IMR-90 (cell line): ENCODE results near the gene SLC66A1. TPM values are rescaled to one million over a fixed set of nuclear protein-coding genes. Genes with fewer than 3 reads are reported as not detected.

ENCODE experiments used
- ATAC-seq: fragments of 200-7000 bp; cut with Tn5 transposase; 2 replicates; pipeline ENCODE4 v1.9.1; 2020; ENCODE audit warnings: low read depth, mild to moderate bottlenecking, moderate library complexity
- BruUV-seq: library from RNA; stranded (reverse); fragments of 400-500 nt; replicated peaks from 2 replicates; lab custom pipeline; 2021; lab: Mats Ljungman, UMichigan
- CTCF ChIA-PET: fragments of 300-600 bp; formaldehyde crosslinking; extraction: SDS; loops from one replicate; lab custom pipeline; 2021; ENCODE audit warnings: antibody characterized with exemption; lab: Yijun Ruan, JAX
- POLR2A ChIA-PET: fragments of 300-600 bp; sonication (Branson Sonifier 250); formaldehyde crosslinking; loops from one replicate; lab custom pipeline; 2022; ENCODE audit warnings: antibody characterized with exemption; ENCODE audit not compliant: unreplicated experiment; lab: Charles Lee
- DNase-seq: peaks from one replicate; pipeline ENCODE4 v3.0.0; 2013
- H2AFZ ChIP-seq: replicated peaks from 2 replicates; pipeline ENCODE3; 2013; ENCODE audit warnings: low read length, mild to moderate bottlenecking; ENCODE audit not compliant: poor library complexity
- H2AK5ac ChIP-seq: 2 replicates; pipeline ENCODE4 v1.6.1; 2013; ENCODE audit warnings: low read depth, low read length, inconsistent platforms
- H2AK9ac ChIP-seq: replicated peaks from 2 replicates; pipeline ENCODE3; 2013; ENCODE audit warnings: mild to moderate bottlenecking, low read depth, low read length, moderate library complexity; ENCODE audit not compliant: poor library complexity
- H2BK120ac ChIP-seq: 2 replicates; pipeline ENCODE4 v1.6.1; 2013; ENCODE audit warnings: low read depth, low read length, inconsistent platforms
- H2BK15ac ChIP-seq: 3 replicates; pipeline ENCODE4 v1.6.1; 2013; ENCODE audit warnings: low read depth, low read length, inconsistent platforms
- H2BK20ac ChIP-seq: 2 replicates; pipeline ENCODE4 v1.6.1; 2013; ENCODE audit warnings: low read depth, mild to moderate bottlenecking, inconsistent platforms, low read length, moderate library complexity
- H2BK5ac ChIP-seq: 2 replicates; pipeline ENCODE4 v1.6.1; 2013; ENCODE audit warnings: mild to moderate bottlenecking, low read depth, low read length, inconsistent platforms; ENCODE audit not compliant: poor library complexity, severe bottlenecking
- H3K14ac ChIP-seq: replicated peaks from 2 replicates; pipeline ENCODE4 v1.6.1; 2013; ENCODE audit warnings: low read depth, low read length, inconsistent platforms
- H3K18ac ChIP-seq: 2 replicates; pipeline ENCODE4 v1.6.1; 2013; ENCODE audit warnings: low read depth, low read length, control low read depth
- H3K23ac ChIP-seq: 2 replicates; pipeline ENCODE4 v1.6.1; 2013; ENCODE audit warnings: low read depth, low read length, inconsistent platforms
- H3K27ac ChIP-seq: 2 replicates; pipeline ENCODE4 v1.5.1; 2013; ENCODE audit warnings: mild to moderate bottlenecking, control low read depth, low read length; ENCODE audit not compliant: insufficient read depth
- H3K27me3 ChIP-seq: 2 replicates; pipeline ENCODE4 v1.6.1; 2013; ENCODE audit warnings: low read length; ENCODE audit not compliant: control insufficient read depth, insufficient read depth
- H3K36me3 ChIP-seq: 2 replicates; pipeline ENCODE4 v1.6.1; 2013; ENCODE audit warnings: low read length, mixed read lengths; ENCODE audit not compliant: control insufficient read depth, insufficient read depth
- H3K4ac ChIP-seq: 2 replicates; pipeline ENCODE4 v1.6.1; 2013; ENCODE audit warnings: low read depth, low read length, inconsistent platforms
- H3K4me1 ChIP-seq: 2 replicates; pipeline ENCODE4 v1.6.1; 2013; ENCODE audit warnings: low read length, mixed read lengths; ENCODE audit not compliant: control insufficient read depth, insufficient read depth
- H3K4me2 ChIP-seq: 2 replicates; pipeline ENCODE4 v1.6.1; 2013; ENCODE audit warnings: low read depth, mild to moderate bottlenecking, control low read depth, low read length, moderate library complexity
- H3K4me3 ChIP-seq: 2 replicates; pipeline ENCODE4 v1.5.1; 2013; ENCODE audit warnings: low read depth, mild to moderate bottlenecking, control low read depth, low read length, moderate library complexity; ENCODE audit not compliant: insufficient read depth
- H3K56ac ChIP-seq: 2 replicates; pipeline ENCODE4 v1.6.1; 2013; ENCODE audit warnings: low read length, inconsistent platforms; ENCODE audit not compliant: insufficient read depth; ENCODE audit errors: extremely low read depth
- H3K79me1 ChIP-seq, 2 experiments: 2 replicates each; pipeline ENCODE4 v1.6.1; 2013; ENCODE audit warnings: low read length in 2 of 2, inconsistent platforms in 1 of 2, low read depth in 1 of 2
- H3K9ac ChIP-seq: 2 replicates; pipeline ENCODE4 v1.6.1; 2013; ENCODE audit warnings: low read depth, low read length, control low read depth
- H3K9me1 ChIP-seq: 2 replicates; pipeline ENCODE4 v1.6.1; 2013; ENCODE audit warnings: low read length, inconsistent platforms; ENCODE audit not compliant: insufficient read depth
- H3K9me3 ChIP-seq: 2 replicates; pipeline ENCODE4 v1.6.1; 2013; ENCODE audit warnings: low read length; ENCODE audit not compliant: control insufficient read depth, insufficient read depth
- H4K20me1 ChIP-seq: 2 replicates; pipeline ENCODE4 v1.6.1; 2013; ENCODE audit warnings: low read length, inconsistent platforms; ENCODE audit not compliant: insufficient read depth
- H4K5ac ChIP-seq: 2 replicates; pipeline ENCODE4 v1.6.1; 2013; ENCODE audit warnings: mild to moderate bottlenecking, low read depth, low read length, control low read depth
- H4K8ac ChIP-seq, 2 experiments: 2 replicates each; pipeline ENCODE4 v1.6.1; 2013; ENCODE audit warnings: low read depth in 2 of 2, low read length in 2 of 2, control low read depth in 1 of 2, inconsistent platforms in 1 of 2
- H4K91ac ChIP-seq: 2 replicates; pipeline ENCODE4 v1.6.1; 2013; ENCODE audit warnings: low read depth, low read length, inconsistent platforms; ENCODE audit not compliant: insufficient read depth
- BHLHE40 ChIP-seq: fragments of 150-350 bp; IDR thresholded peaks from 2 replicates; pipeline ENCODE4 v1.6.1; 2016; ENCODE audit warnings: mild to moderate bottlenecking, low read depth, low read length
- CEBPB ChIP-seq: IDR thresholded peaks from 2 replicates; pipeline ENCODE4 v1.6.1; 2012; ENCODE audit warnings: low read depth, low read length, improper control_type of control experiment
- CHD1 ChIP-seq: IDR thresholded peaks from 2 replicates; pipeline ENCODE4 v1.6.1; 2012; ENCODE audit warnings: low read depth, low read length, improper control_type of control experiment
- FOS ChIP-seq: fragments of 150-350 bp; IDR thresholded peaks from 2 replicates; pipeline ENCODE4 v1.6.1; 2016; ENCODE audit warnings: low read depth, low read length
- MAFK ChIP-seq: IDR thresholded peaks from 2 replicates; pipeline ENCODE4 v1.6.1; 2012; ENCODE audit warnings: low read depth, low read length, improper control_type of control experiment
- MAZ ChIP-seq: IDR thresholded peaks from 2 replicates; pipeline ENCODE4 v1.6.1; 2012; ENCODE audit warnings: low read depth, mild to moderate bottlenecking, low read length, improper control_type of control experiment, moderate library complexity, borderline replicate concordance
- MXI1 ChIP-seq: IDR thresholded peaks from 2 replicates; pipeline ENCODE4 v1.6.1; 2012; ENCODE audit warnings: low read depth, mild to moderate bottlenecking, low read length, moderate library complexity, borderline replicate concordance
- NFE2L2 ChIP-seq: fragments of 150-350 bp; IDR thresholded peaks from 2 replicates; pipeline ENCODE4 v1.6.1; 2016; ENCODE audit warnings: low read depth, mild to moderate bottlenecking, low read length
- POLR2A ChIP-seq: IDR thresholded peaks from 2 replicates; pipeline ENCODE4 v1.6.1; 2012; ENCODE audit warnings: mild to moderate bottlenecking, low read depth, low read length
- RAD21 ChIP-seq: IDR thresholded peaks from 2 replicates; pipeline ENCODE4 v1.6.1; 2012; ENCODE audit warnings: low read length, improper control_type of control experiment
- RCOR1 ChIP-seq: IDR thresholded peaks from 2 replicates; pipeline ENCODE4 v1.6.1; 2012; ENCODE audit warnings: mild to moderate bottlenecking, low read length, improper control_type of control experiment; ENCODE audit not compliant: insufficient replicate concordance
- RFX5 ChIP-seq: IDR thresholded peaks from 2 replicates; pipeline ENCODE4 v1.8.0; 2012; ENCODE audit warnings: low read depth, mild to moderate bottlenecking, low read length, moderate library complexity
- SMC3 ChIP-seq: fragments of 150-350 bp; IDR thresholded peaks from 2 replicates; pipeline ENCODE4 v1.6.1; 2016; ENCODE audit warnings: low read depth, mild to moderate bottlenecking, antibody characterized with exemption, low read length, moderate library complexity
- WGBS, 2 experiments: methylation state at CpG; one replicate each; pipeline versions ENCODE4 v1.1.5 to v1.1.7; 2013; ENCODE audit warnings: missing lambda C conversion rate in 2 of 2; ENCODE audit not compliant: insufficient read length in 1 of 2; ENCODE audit errors: extremely low coverage in 2 of 2; 5-methylcytosine and 5-hydroxymethylcytosine counted together
- dilution Hi-C: fragments of 300-500 bp; cut with HindIII; formaldehyde crosslinking; loops from one replicate; pipeline ENCODE4 v1.14.3; 2018; ENCODE audit warnings: low sequenced_read_pairs; ENCODE audit not compliant: unreplicated experiment
- in situ Hi-C: fragments of 300-500 bp; cut with MboI; formaldehyde crosslinking; loops from 3 replicates; pipeline ENCODE4 v1.14.3; 2019; ENCODE audit warnings: low sequenced_read_pairs, inconsistent platforms, mixed read lengths
- intact Hi-C: fragments of 100-400 bp; cut with micrococcal nuclease; formaldehyde crosslinking; loops from 2 replicates; pipeline ENCODE4 v1.10.0; 2022
- polyA plus RNA-seq, 3 experiments: library from polyadenylated mRNA; depleted of rRNA; stranded (reverse); fragments of >200 nt; gene quantifications; 2 replicates each; pipeline ENCODE4 v1.2.3, GENCODE V29; 2012; ENCODE audit warnings: low replicate concordance in 1 of 3
- total RNA-seq: library from RNA; depleted of rRNA; stranded (reverse); fragments of >200 nt; gene quantifications from 2 replicates; pipeline ENCODE4 v1.2.3, GENCODE V29; 2012
- TF ChIP-seq, protein P1 (sequence below): fragments of 150-350 bp; IDR thresholded peaks from 2 replicates; pipeline ENCODE4 v1.6.1; 2017; ENCODE audit warnings: mild to moderate bottlenecking, antibody characterized with exemption, low read length, low read depth
- TF ChIP-seq, protein P2 (sequence below): conservative IDR thresholded peaks from 2 replicates; pipeline ENCODE4 v1.5.1; 2012; ENCODE audit warnings: mild to moderate bottlenecking, low read depth, low read length, improper control_type of control experiment
- TF ChIP-seq, protein P3 (sequence below): fragments of 150-350 bp; IDR thresholded peaks from 2 replicates; pipeline ENCODE4 v1.6.1; 2016; ENCODE audit warnings: low read depth, mild to moderate bottlenecking, low read length, moderate library complexity, borderline replicate concordance

The SLC66A1 gene
- total and polyA plus RNA-seq, 2 of the 4 experiments (the other 2 are of a cell fraction), result 6.8 to 18.9 TPM

DNA sequence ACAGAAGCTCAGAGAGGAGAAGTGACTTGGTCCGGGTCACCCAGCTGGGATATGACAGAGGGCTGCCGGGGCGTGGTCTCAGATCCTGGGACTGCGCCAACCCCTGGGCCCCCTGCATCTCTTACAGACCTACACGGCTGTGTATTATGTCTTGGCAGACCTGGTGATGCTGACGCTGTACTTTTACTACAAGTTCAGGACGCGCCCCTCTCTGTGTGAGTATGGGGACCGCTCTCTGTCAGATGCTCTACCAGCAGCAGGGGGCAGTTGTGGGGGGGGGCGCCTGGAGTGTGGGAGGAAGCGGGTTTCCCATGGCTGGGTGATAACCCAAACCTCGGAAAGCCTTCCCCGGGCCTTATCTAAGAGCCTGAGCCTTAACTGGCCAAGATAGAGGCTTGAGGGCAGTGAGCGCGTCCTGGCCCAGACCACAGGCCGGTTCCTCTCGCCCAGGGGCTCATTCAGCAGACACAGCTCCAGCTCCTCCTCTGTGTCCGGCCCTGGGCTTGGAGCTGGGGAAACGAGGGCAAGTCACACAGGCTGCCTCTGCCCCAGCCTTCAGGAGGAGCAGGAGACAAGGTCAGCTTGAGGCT, 13.3 kb downstream of the SLC66A1 start:
- H2BK5ac ChIP-seq, result no peak overlapping the region
- H3K18ac ChIP-seq, result no peak overlapping the region
- in situ Hi-C loops (no loop called here), dilution Hi-C loops (no loop called here), intact Hi-C loops (no loop called here)
- no peak overlapping the region for H3K56ac ChIP-seq
- H4K20me1 ChIP-seq, result no peaks in the 10 kb centered on the region; the same call in none of the 2 replicates
- no peak overlapping the region for H3K27ac ChIP-seq
- H2BK20ac ChIP-seq, result no peak overlapping the region
- ATAC-seq (no peak), DNase-seq (no peak)
- no peak overlapping the region for H2BK120ac ChIP-seq
- no peak overlapping the region for H3K23ac ChIP-seq
- ChIA-PET CTCF (no interaction called here), POLR2A (no interaction called here)
- H4K5ac ChIP-seq, result no peak overlapping the region
- H3K4me1 ChIP-seq, result no peaks in the 10 kb centered on the region
- no peak overlapping the region for H3K4me3 ChIP-seq
- no CpG with 5 or more reads among the region's 19 CpGs for WGBS, 2 experiments
- no peak overlapping the region for H3K4me2 ChIP-seq
- peaks cover 4 to 19% of the 10 kb centered on the region in 2 experiments; a peak in 3 of 4 replicates for H3K79me1 ChIP-seq
- H3K9me1 ChIP-seq, result peaks cover 6% of the 10 kb centered on the region; the same call in 1 of the 2 replicates
- H2AFZ ChIP-seq, result no peak overlapping the region
- no peak overlapping the region for H4K8ac ChIP-seq
- H2BK15ac ChIP-seq, result no peak overlapping the region
- no peaks in the 10 kb centered on the region for H3K9me3 ChIP-seq
- H3K9ac ChIP-seq, result no peak overlapping the region
- H3K14ac ChIP-seq, result no peak overlapping the region
- no TSS peak for BruUV-seq
- H3K27me3 ChIP-seq, result no peaks in the 10 kb centered on the region
- H4K91ac ChIP-seq, result no peak overlapping the region
- H2AK5ac ChIP-seq, result no peak overlapping the region
- TF ChIP-seq CEBPB, result no peak
- no peak for TF ChIP-seq MAZ
- TF ChIP-seq, protein P1, sequence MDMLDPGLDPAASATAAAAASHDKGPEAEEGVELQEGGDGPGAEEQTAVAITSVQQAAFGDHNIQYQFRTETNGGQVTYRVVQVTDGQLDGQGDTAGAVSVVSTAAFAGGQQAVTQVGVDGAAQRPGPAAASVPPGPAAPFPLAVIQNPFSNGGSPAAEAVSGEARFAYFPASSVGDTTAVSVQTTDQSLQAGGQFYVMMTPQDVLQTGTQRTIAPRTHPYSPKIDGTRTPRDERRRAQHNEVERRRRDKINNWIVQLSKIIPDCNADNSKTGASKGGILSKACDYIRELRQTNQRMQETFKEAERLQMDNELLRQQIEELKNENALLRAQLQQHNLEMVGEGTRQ, result no peak
- TF ChIP-seq, protein P2, sequence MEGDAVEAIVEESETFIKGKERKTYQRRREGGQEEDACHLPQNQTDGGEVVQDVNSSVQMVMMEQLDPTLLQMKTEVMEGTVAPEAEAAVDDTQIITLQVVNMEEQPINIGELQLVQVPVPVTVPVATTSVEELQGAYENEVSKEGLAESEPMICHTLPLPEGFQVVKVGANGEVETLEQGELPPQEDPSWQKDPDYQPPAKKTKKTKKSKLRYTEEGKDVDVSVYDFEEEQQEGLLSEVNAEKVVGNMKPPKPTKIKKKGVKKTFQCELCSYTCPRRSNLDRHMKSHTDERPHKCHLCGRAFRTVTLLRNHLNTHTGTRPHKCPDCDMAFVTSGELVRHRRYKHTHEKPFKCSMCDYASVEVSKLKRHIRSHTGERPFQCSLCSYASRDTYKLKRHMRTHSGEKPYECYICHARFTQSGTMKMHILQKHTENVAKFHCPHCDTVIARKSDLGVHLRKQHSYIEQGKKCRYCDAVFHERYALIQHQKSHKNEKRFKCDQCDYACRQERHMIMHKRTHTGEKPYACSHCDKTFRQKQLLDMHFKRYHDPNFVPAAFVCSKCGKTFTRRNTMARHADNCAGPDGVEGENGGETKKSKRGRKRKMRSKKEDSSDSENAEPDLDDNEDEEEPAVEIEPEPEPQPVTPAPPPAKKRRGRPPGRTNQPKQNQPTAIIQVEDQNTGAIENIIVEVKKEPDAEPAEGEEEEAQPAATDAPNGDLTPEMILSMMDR, result no peak
- TF ChIP-seq MXI1, result no peak
- TF ChIP-seq RFX5, result no peak
- no peak for TF ChIP-seq FOS
- TF ChIP-seq SMC3, result no peak
- no peak for TF ChIP-seq BHLHE40
- TF ChIP-seq CHD1, result no peak
- TF ChIP-seq RAD21, result no peak
- TF ChIP-seq RCOR1, result no peak
- TF ChIP-seq, protein P3, sequence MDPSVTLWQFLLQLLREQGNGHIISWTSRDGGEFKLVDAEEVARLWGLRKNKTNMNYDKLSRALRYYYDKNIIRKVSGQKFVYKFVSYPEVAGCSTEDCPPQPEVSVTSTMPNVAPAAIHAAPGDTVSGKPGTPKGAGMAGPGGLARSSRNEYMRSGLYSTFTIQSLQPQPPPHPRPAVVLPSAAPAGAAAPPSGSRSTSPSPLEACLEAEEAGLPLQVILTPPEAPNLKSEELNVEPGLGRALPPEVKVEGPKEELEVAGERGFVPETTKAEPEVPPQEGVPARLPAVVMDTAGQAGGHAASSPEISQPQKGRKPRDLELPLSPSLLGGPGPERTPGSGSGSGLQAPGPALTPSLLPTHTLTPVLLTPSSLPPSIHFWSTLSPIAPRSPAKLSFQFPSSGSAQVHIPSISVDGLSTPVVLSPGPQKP, result no peak
- no peak for TF ChIP-seq NFE2L2
- no peak for TF ChIP-seq MAFK
- no peak for TF ChIP-seq POLR2A
- no peak overlapping the region for H3K4ac ChIP-seq
- H2AK9ac ChIP-seq, result no peak overlapping the region
- H3K36me3 ChIP-seq, result peaks cover 58% of the 10 kb centered on the region
